Hippocampal formation (tissue), 2 donors: ENCODE results near the gene CAMP.
"Not testable (repeated sequence)": the region's sequence is repeated elsewhere in the genome, so short reads cannot be mapped to it uniquely, and the experiment has no call there.

Experiments
- DNase-seq, 2 donors: peaks; one replicate each; lab custom pipeline; 2025; lab: John Stamatoyannopoulos, UW

The CAMP gene

DNA sequence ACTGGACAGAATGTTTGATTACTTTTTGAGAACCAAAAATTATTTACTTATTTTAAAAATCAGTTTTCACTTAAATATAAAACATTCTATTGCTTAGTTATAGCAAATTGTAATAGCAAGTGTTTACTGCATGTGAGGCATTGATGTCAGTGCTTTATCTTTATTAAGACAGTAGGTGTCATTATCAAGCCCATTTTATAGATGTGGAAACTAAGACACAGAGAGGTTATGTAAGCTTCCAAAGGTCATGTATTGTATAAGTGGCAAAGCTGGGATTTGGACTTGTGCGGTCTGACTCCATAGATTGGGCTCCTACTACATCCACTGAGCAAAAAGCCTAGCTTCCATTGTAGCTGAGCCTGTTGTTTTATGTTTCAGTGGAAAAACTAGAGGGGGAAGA is 35.2 kb downstream of the CAMP start:
- no peak for DNase-seq

- no peak for DNase-seq
Measured at GRCh38 chr3:48267782-48268181, 44.5 kb downstream of the CAMP start.

GRCh38 chr3:48268381-48268935 is 45.2 kb downstream of the CAMP start:
- peak in 1 of 2 donors; percentile 10 for DNase-seq

DNA sequence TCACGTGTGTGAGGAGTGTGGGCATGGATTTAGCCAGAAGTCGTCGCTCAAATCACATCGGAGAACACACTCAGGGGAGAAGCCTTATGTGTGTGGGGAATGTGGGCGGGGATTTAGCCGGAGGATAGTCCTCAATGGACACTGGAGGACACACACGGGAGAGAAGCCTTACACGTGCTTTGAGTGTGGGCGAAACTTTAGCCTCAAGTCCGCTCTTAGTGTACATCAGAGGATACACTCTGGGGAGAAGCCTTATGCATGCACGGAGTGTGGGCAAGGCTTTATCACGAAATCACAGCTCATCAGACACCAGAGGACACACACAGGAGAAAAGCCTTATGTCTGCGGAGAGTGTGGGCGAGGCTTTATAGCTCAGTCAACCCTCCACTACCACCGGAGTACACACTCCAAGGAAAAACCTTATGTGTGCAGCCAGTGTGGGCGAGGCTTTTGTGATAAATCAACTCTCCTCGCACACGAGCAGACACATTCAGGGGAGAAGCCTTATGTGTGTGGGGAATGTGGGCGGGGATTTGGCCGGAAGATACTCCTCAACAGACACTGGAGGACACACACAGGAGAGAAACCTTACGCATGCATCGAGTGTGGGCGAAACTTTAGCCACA is 45.8 kb downstream of the CAMP start:
- peak in 1 of 2 donors; percentile 58 for DNase-seq

DNA sequence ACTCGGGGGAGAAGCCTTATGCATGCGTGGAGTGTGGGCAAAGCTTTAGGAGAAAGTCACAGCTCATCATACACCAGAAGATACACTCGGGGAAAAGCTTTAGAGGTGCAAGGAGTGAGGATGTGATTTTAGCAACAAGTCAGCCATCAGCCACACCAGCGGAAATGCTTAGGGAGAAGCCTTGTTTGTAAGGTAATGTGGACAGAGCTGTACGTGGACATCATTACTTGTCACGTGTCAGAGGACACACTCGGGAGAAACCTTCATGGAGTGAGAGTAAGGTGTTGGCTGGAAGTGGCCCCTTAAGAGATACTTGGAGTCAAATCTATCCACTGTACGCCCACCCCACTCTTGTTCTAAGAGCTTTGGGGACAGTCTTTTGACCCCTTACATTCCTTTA is 46.3 kb downstream of the CAMP start:
- no peak for DNase-seq

DNA sequence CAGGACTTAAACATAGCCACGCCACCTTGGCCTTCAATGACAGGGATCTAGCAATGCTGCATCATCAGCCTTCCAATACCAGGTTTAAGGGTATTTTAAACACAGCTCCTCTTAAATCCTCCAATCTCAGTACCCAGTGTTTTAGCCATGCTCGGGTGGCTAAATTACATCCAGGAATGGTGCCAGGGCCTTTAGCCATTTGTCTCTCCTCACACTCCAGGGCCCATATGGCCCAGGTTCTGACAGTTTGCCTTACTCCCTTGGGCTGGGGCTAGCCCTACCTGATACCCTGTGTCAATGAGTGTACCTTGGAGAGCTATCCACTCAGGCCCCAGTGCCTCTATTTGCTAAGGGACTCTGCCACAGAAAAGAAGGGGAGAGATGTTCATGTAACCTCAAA is 47.0 kb downstream of the CAMP start:
- DNase-seq = no peak

- not testable (repeated sequence) for DNase-seq
Measured at GRCh38 chr3:48271223-48271622, 47.9 kb downstream of the CAMP start.

- no peak for DNase-seq
Measured at GRCh38 chr3:48271763-48272498, 48.6 kb downstream of the CAMP start.

- DNase-seq = peak; percentile 10 to 37
Measured at GRCh38 chr3:48273594-48274211, 50.4 kb downstream of the CAMP start.

GRCh38 chr3:48274452-48274851 is 51.2 kb downstream of the CAMP start:
- no peak for DNase-seq
